Caco-2 (cell line): ENCODE results near the gene SF3B2. TPM values are rescaled to one million over a fixed set of nuclear protein-coding genes. Genes with fewer than 3 reads are reported as not detected.

ENCODE experiments used
- BruUV-seq: library from RNA; stranded (reverse); fragments of 400-500 nt; replicated peaks from 2 replicates; lab custom pipeline; 2021; lab: Mats Ljungman, UMichigan
- CTCF ChIA-PET: fragments of 300-600 bp; sonication (Branson Sonifier 250); formaldehyde crosslinking; loops from one replicate; lab custom pipeline; 2022; ENCODE audit warnings: antibody characterized with exemption; lab: Charles Lee
- POLR2A ChIA-PET: fragments of 300-600 bp; sonication (Branson Sonifier 250); formaldehyde crosslinking; loops from one replicate; lab custom pipeline; 2022; ENCODE audit warnings: antibody characterized with exemption; lab: Charles Lee
- DNase-seq, 2 experiments: peaks; one replicate each; pipeline versions ENCODE4 v3.0.0 to v3.0.0-alpha.2; 2020 to 2022
- H3K27me3 ChIP-seq: replicated peaks from 2 replicates; pipeline ENCODE4 v1.6.0; 2011; ENCODE audit warnings: low read length; ENCODE audit not compliant: control insufficient read depth, insufficient read depth
- H3K36me3 ChIP-seq: 2 replicates; pipeline ENCODE4 v1.5.1; 2011; ENCODE audit warnings: low read length; ENCODE audit not compliant: control insufficient read depth, insufficient read depth
- H3K4me1 ChIP-seq: fragments of 250-450 bp; sonication (Bioruptor Pico); 2 replicates; pipeline ENCODE4 v1.5.1; 2020; ENCODE audit warnings: mild to moderate bottlenecking
- H3K4me3 ChIP-seq: 2 replicates; pipeline ENCODE4 v1.5.1; 2011; ENCODE audit warnings: low read depth, mild to moderate bottlenecking, control low read depth, low read length
- H3K9me3 ChIP-seq: fragments of 250-450 bp; sonication (Bioruptor Pico); 2 replicates; pipeline ENCODE4 v1.5.1; 2020; ENCODE audit warnings: mild to moderate bottlenecking, moderate library complexity
- H3K27ac Mint-ChIP-seq: one replicate; pipeline ENCODE4 v1.8.0; 2022; ENCODE audit warnings: mixed read lengths; ENCODE audit not compliant: unreplicated experiment
- H3K27me3 Mint-ChIP-seq: one replicate; pipeline ENCODE4 v1.8.0; 2022; ENCODE audit warnings: mixed read lengths; ENCODE audit not compliant: insufficient read depth, unreplicated experiment
- H3K36me3 Mint-ChIP-seq: one replicate; pipeline ENCODE4 v1.8.0; 2022; ENCODE audit warnings: mild to moderate bottlenecking, mixed read lengths; ENCODE audit not compliant: insufficient read depth, unreplicated experiment
- H3K4me1 Mint-ChIP-seq: one replicate; pipeline ENCODE4 v1.8.0; 2022; ENCODE audit warnings: low read depth, mixed read lengths; ENCODE audit not compliant: unreplicated experiment
- H3K4me3 Mint-ChIP-seq: one replicate; pipeline ENCODE4 v1.8.0; 2022; ENCODE audit warnings: mild to moderate bottlenecking, moderate library complexity, mixed read lengths; ENCODE audit not compliant: unreplicated experiment
- H3K9me3 Mint-ChIP-seq: one replicate; pipeline ENCODE4 v1.8.0; 2022; ENCODE audit warnings: mixed read lengths; ENCODE audit not compliant: unreplicated experiment
- intact Hi-C: fragments of 100-400 bp; cut with micrococcal nuclease; formaldehyde crosslinking; loops from one replicate; pipeline ENCODE4 v1.10.0; 2022; ENCODE audit not compliant: unreplicated experiment
- total RNA-seq: library from RNA; stranded (reverse); gene quantifications from 2 replicates; pipeline ENCODE4 v1.2.3, GENCODE V29; 2022
- TF ChIP-seq, protein P1 (sequence below), 2 experiments: fragments of 200-600 bp in 1 of 2; IDR thresholded peaks; 1 replicate in 1 of 2; 2 replicates in 1 of 2; pipeline versions ENCODE4 v1.5.1 to v1.8.0; 2011 to 2022; ENCODE audit warnings: antibody characterized with exemption in 1 of 2, control low read depth in 1 of 2, inconsistent platforms in 1 of 2, low read depth in 1 of 2, low read length in 1 of 2, mild to moderate bottlenecking in 1 of 2, moderate library complexity in 1 of 2; ENCODE audit not compliant: insufficient read depth in 1 of 2, severe bottlenecking in 1 of 2, unreplicated experiment in 1 of 2

Gene SF3B2
- total RNA-seq, 1 experiment from 2014 or later: 224 TPM

DNA sequence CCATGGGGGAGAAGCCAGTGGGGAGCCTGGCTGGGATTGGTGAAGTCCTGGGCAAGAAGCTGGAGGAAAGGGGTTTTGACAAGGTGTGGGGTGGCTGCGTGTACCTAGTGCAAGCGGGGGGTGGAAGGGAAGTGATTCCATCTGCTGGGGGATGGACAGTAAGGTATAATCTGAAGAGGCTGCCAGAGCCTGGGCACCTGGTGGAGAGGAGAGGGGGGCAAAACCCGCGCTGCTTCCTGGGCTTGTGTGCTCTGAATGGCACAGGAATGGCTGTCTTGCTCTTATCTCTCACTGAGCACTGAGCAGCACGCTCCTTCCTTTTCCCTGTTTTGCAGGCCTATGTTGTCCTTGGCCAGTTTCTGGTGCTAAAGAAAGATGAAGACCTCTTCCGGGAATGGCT lies 48.9 kb upstream of the SF3B2 start:
- Mint-ChIP-seq H3K36me3 (peaks cover 73% of the 10 kb centered on the region), H3K27ac (peak overlapping the region; percentile 97), H3K4me3 (peak overlapping the region; percentile 99), H3K4me1 (no peaks in the 10 kb centered on the region), H3K9me3 (no peaks in the 10 kb centered on the region), H3K27me3 (no peaks in the 10 kb centered on the region)
- peaks cover 6% of the 10 kb centered on the region for H3K36me3 ChIP-seq
- POLR2A ChIA-PET: interaction anchor here (1.5 kb wide), 2 partner anchors 8 to 113 kb away, joined by 8 to 29 read pairs; partner anchors contain the start of genes CCDC85B and CST6
- H3K4me1 ChIP-seq: 0 out of 2 replicates have a peak, but pooled peaks cover 7% of the 10 kb centered on the region
- no peaks in the 10 kb centered on the region for H3K9me3 ChIP-seq
- H3K27me3 ChIP-seq: no peaks in the 10 kb centered on the region
- intact Hi-C loops: loop anchor here (2.0 kb wide), 1 partner anchor 20 kb away; no protein-coding TSS in a partner anchor
- CTCF ChIA-PET: interaction anchor here (0.6 to 1.5 kb wide), 3 partner anchors 8 to 115 kb away, joined by 6 to 10 read pairs (median 8); partner anchors contain the start of genes CCDC85B and FIBP
- H3K4me3 ChIP-seq: peak overlapping the region; percentile 92
- TF ChIP-seq, protein P1, sequence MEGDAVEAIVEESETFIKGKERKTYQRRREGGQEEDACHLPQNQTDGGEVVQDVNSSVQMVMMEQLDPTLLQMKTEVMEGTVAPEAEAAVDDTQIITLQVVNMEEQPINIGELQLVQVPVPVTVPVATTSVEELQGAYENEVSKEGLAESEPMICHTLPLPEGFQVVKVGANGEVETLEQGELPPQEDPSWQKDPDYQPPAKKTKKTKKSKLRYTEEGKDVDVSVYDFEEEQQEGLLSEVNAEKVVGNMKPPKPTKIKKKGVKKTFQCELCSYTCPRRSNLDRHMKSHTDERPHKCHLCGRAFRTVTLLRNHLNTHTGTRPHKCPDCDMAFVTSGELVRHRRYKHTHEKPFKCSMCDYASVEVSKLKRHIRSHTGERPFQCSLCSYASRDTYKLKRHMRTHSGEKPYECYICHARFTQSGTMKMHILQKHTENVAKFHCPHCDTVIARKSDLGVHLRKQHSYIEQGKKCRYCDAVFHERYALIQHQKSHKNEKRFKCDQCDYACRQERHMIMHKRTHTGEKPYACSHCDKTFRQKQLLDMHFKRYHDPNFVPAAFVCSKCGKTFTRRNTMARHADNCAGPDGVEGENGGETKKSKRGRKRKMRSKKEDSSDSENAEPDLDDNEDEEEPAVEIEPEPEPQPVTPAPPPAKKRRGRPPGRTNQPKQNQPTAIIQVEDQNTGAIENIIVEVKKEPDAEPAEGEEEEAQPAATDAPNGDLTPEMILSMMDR (IDR thresholded peaks at IDR 0.05; ENCODE audit: insufficient read depth in 1 of 2, low read depth in 1 of 2, low read length in 1 of 2, severe bottlenecking in 1 of 2, unreplicated experiment in 1 of 2): no peak
- BruUV-seq: no TSS peak
- DNase-seq: no peak

DNA sequence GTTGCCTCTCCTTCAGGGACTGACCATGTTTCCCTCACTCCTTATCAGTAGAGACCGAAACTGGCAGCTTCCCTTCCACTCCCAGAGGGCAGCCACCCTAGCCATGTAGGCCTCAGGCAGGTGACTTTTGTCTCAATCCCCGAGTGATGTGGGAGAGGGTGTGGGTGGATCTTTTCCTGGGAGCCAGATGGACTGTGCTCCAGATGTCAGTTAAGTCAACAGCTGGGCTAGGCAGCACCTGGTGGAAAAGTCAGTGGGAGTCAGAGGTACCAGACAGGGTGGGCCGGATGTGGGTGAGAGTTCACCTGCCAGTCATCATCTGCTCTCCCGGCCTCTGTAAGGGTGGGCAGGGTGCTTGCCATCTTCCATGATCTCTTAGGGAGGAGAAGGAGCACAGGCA lies 48.0 kb upstream of the SF3B2 start:
- Histone ChIP-seq H3K4me3 (no peak overlapping the region), H3K27me3 (no peaks in the 10 kb centered on the region), H3K36me3 (peaks cover 5% of the 10 kb centered on the region), H3K9me3 (no peaks in the 10 kb centered on the region), H3K4me1 (0 out of 2 replicates have a peak, but pooled peaks cover 7% of the 10 kb centered on the region)
- Mint-ChIP-seq H3K9me3 (no peaks in the 10 kb centered on the region), H3K4me1 (no peaks in the 10 kb centered on the region), H3K36me3 (peaks cover 68% of the 10 kb centered on the region), H3K4me3 (peak overlapping the region; percentile 99), H3K27ac (no peak overlapping the region), H3K27me3 (no peaks in the 10 kb centered on the region)
- ChIA-PET CTCF (no interaction called here), POLR2A (no interaction called here)
- intact Hi-C loops: no loop called here
- DNase-seq: no peak
- no TSS peak for BruUV-seq
- TF ChIP-seq, protein P1 (IDR thresholded peaks at IDR 0.05; ENCODE audit: insufficient read depth in 1 of 2, low read depth in 1 of 2, low read length in 1 of 2, severe bottlenecking in 1 of 2, unreplicated experiment in 1 of 2): no peak

- Mint-ChIP-seq H3K9me3 (no peaks in the 10 kb centered on the region), H3K4me1 (peaks cover 7% of the 10 kb centered on the region), H3K36me3 (peaks cover 54% of the 10 kb centered on the region), H3K27ac (no peak overlapping the region), H3K27me3 (no peaks in the 10 kb centered on the region), H3K4me3 (no peak overlapping the region)
- H3K9me3 ChIP-seq: no peaks in the 10 kb centered on the region
- H3K4me3 ChIP-seq: no peak overlapping the region
- no peaks in the 10 kb centered on the region for H3K36me3 ChIP-seq
- ChIA-PET CTCF (no interaction called here), POLR2A (no interaction called here)
- intact Hi-C loops: no loop called here
- DNase-seq: no peak
- H3K27me3 ChIP-seq: no peaks in the 10 kb centered on the region
- TF ChIP-seq, protein P1 (IDR thresholded peaks at IDR 0.05; ENCODE audit: insufficient read depth in 1 of 2, low read depth in 1 of 2, low read length in 1 of 2, severe bottlenecking in 1 of 2, unreplicated experiment in 1 of 2): no peak
- BruUV-seq: no TSS peak
- peaks cover 4% of the 10 kb centered on the region for H3K4me1 ChIP-seq
Observed at GRCh38 chr11:66006134-66006890, 45.9 kb upstream of the SF3B2 start.
